ENCODE data around the gene ADAMTS2. TPM values are rescaled to one million over a fixed set of nuclear protein-coding genes. Genes with fewer than 3 reads are reported as not detected.

The ADAMTS2 gene
- total RNA-seq, 1 experiment from 2014 or later = 3.9 TPM

DNA sequence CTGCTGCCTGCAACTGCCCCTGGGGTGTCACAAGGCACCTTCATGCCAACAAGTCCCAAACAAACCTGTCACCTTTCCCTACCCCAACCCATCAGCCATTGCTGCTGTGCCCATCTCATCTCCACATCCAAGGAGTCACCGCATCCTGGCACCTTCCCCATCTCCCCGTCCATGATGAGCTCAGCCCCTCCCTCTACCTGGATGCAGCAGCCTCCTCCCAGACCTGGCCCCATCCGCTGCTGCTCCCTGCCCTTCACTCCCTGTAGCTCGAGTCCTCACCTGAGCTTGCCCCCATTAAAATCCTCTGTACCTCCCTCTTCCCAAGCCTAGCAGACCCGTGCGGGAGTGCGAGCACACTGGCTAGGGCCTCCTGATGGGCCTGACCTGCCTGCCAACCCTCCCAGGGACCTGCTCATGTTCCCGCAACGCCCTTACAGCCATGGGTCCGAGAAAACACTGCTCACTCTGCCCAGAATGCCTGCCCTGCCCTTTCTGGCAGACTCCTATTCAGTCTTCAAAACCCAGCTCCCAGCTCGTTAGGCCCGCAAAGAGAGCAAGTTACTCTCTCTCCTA, 110.6 kb downstream of the ADAMTS2 start:
- TF ChIP-seq SRF (IDR thresholded peaks at IDR 0.05; ENCODE audit: low read depth) (no peak), ZNF274 (IDR thresholded peaks at IDR 0.05; ENCODE audit: low read depth, low read length) (no peak), ZFX (IDR thresholded peaks at IDR 0.05) (no peak), ELF1 (IDR thresholded peaks at IDR 0.05; ENCODE audit: borderline replicate concordance, low read depth) (no peak), EZH2phosphoT487 (IDR thresholded peaks at IDR 0.05; ENCODE audit: borderline replicate concordance) (no peak), CEBPB (IDR thresholded peaks at IDR 0.05; ENCODE audit: low read depth) (no peak), EZH2 (IDR thresholded peaks at IDR 0.05) (no peak), JUND (IDR thresholded peaks at IDR 0.05) (no peak), TCF7L2 (IDR thresholded peaks at IDR 0.05; ENCODE audit: borderline replicate concordance, extremely low read depth, insufficient read depth, insufficient read length) (no peak), POLR2AphosphoS5 (IDR thresholded peaks at IDR 0.05; ENCODE audit: low read depth, low read length) (no peak), CBX3 (IDR thresholded peaks at IDR 0.05; ENCODE audit: low read depth) (no peak), SP1 (IDR thresholded peaks at IDR 0.05; ENCODE audit: low read depth) (no peak)
- TF ChIP-seq, protein P1, sequence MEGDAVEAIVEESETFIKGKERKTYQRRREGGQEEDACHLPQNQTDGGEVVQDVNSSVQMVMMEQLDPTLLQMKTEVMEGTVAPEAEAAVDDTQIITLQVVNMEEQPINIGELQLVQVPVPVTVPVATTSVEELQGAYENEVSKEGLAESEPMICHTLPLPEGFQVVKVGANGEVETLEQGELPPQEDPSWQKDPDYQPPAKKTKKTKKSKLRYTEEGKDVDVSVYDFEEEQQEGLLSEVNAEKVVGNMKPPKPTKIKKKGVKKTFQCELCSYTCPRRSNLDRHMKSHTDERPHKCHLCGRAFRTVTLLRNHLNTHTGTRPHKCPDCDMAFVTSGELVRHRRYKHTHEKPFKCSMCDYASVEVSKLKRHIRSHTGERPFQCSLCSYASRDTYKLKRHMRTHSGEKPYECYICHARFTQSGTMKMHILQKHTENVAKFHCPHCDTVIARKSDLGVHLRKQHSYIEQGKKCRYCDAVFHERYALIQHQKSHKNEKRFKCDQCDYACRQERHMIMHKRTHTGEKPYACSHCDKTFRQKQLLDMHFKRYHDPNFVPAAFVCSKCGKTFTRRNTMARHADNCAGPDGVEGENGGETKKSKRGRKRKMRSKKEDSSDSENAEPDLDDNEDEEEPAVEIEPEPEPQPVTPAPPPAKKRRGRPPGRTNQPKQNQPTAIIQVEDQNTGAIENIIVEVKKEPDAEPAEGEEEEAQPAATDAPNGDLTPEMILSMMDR (IDR thresholded peaks at IDR 0.05 in 2 of 3, conservative IDR thresholded peaks at IDR 0.05 in 1 of 3; ENCODE audit: borderline replicate concordance in 1 of 3, insufficient read depth in 1 of 3, low read depth in 2 of 3, low read length in 2 of 3) = no peak
- TF ChIP-seq, protein P2, sequence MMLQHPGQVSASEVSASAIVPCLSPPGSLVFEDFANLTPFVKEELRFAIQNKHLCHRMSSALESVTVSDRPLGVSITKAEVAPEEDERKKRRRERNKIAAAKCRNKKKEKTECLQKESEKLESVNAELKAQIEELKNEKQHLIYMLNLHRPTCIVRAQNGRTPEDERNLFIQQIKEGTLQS (IDR thresholded peaks at IDR 0.05) = no peak
- TF ChIP-seq, protein P3, sequence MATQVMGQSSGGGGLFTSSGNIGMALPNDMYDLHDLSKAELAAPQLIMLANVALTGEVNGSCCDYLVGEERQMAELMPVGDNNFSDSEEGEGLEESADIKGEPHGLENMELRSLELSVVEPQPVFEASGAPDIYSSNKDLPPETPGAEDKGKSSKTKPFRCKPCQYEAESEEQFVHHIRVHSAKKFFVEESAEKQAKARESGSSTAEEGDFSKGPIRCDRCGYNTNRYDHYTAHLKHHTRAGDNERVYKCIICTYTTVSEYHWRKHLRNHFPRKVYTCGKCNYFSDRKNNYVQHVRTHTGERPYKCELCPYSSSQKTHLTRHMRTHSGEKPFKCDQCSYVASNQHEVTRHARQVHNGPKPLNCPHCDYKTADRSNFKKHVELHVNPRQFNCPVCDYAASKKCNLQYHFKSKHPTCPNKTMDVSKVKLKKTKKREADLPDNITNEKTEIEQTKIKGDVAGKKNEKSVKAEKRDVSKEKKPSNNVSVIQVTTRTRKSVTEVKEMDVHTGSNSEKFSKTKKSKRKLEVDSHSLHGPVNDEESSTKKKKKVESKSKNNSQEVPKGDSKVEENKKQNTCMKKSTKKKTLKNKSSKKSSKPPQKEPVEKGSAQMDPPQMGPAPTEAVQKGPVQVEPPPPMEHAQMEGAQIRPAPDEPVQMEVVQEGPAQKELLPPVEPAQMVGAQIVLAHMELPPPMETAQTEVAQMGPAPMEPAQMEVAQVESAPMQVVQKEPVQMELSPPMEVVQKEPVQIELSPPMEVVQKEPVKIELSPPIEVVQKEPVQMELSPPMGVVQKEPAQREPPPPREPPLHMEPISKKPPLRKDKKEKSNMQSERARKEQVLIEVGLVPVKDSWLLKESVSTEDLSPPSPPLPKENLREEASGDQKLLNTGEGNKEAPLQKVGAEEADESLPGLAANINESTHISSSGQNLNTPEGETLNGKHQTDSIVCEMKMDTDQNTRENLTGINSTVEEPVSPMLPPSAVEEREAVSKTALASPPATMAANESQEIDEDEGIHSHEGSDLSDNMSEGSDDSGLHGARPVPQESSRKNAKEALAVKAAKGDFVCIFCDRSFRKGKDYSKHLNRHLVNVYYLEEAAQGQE (IDR thresholded peaks at IDR 0.05; ENCODE audit: low read depth) = no peak
- intact Hi-C loops (cut with micrococcal nuclease) = no loop called here
- H3K9me2 ChIP-seq (ENCODE audit: insufficient read depth) = no peaks in the 10 kb centered on the region
- no peak for ATAC-seq
- CTCF ChIA-PET = no interaction called here
- H3K27ac ChIP-seq (ENCODE audit: low read depth, low read length) = no peak overlapping the region
- H3K4me2 ChIP-seq (ENCODE audit: low read length) = no peak overlapping the region
- no peak overlapping the region for H2AFZ ChIP-seq (ENCODE audit: low read depth, low read length, poor library complexity, severe bottlenecking)
- H3K9ac ChIP-seq (ENCODE audit: low read length) = no peak overlapping the region
- no peak overlapping the region for H3K4me3 ChIP-seq (replicated peaks in 1 of 2; ENCODE audit: low read depth in 1 of 2, low read length in 2 of 2)
- no peak for DNase-seq (ENCODE audit: low read depth, low spot score)
- H3K27me3 ChIP-seq (ENCODE audit: insufficient read depth, low read length) = no peaks in the 10 kb centered on the region
- RAD21 ChIA-PET (ENCODE audit: low non-redundant PET in 1 of 2, low total read pairs in 2 of 2, uncharacterized antibody in 2 of 2, unreplicated experiment in 2 of 2) = no interaction called here
- H4K20me1 ChIP-seq (ENCODE audit: insufficient read depth) = no peaks in the 10 kb centered on the region
- H3K4me1 ChIP-seq (ENCODE audit: control insufficient read depth in 1 of 2, insufficient read depth in 2 of 2, low read length in 2 of 2) = no peaks in the 10 kb centered on the region
- BruUV-seq (replicated peaks) = no TSS peak
- H3K9me3 ChIP-seq (ENCODE audit: control insufficient read depth in 1 of 2, insufficient read depth in 1 of 2, low read depth in 1 of 2, low read length in 2 of 2) = no peaks in the 10 kb centered on the region
- no peaks in the 10 kb centered on the region for H3K79me2 ChIP-seq (ENCODE audit: insufficient read depth, low read length)
- POLR2A ChIA-PET = no interaction called here
- H3K36me3 ChIP-seq (ENCODE audit: control insufficient read depth in 1 of 2, insufficient read depth in 2 of 2, low read length in 2 of 2) = no peaks in the 10 kb centered on the region

Data from HCT116 (cell line).